KMS-11 (cell line): ENCODE data around the gene OBSCN.

Experiments used
- H2AFZ ChIP-seq: fragments of 200-600 bp; sonication (generic); 2 replicates; pipeline ENCODE4 v1.6.1; 2016; ENCODE audit warnings: antibody characterized with exemption, mixed run types, low read depth
- H3K27ac ChIP-seq: fragments of 200-600 bp; sonication (generic); 2 replicates; pipeline ENCODE4 v1.6.1; 2016; ENCODE audit warnings: mild to moderate bottlenecking, mixed run types
- H3K27me3 ChIP-seq: fragments of 200-600 bp; sonication (generic); 2 replicates; pipeline ENCODE4 v1.6.1; 2017; ENCODE audit warnings: mild to moderate bottlenecking, low read depth, mixed run types, moderate library complexity; ENCODE audit not compliant: insufficient read depth
- H3K36me3 ChIP-seq: fragments of 200-600 bp; sonication (generic); 2 replicates; pipeline ENCODE4 v1.6.1; 2017; ENCODE audit warnings: mild to moderate bottlenecking, mixed run types; ENCODE audit not compliant: insufficient read depth
- H3K4me1 ChIP-seq: fragments of 200-600 bp; sonication (generic); 2 replicates; pipeline ENCODE4 v1.6.1; 2016; ENCODE audit warnings: mild to moderate bottlenecking, low read depth, mixed run types; ENCODE audit not compliant: poor library complexity, severe bottlenecking
- H3K4me2 ChIP-seq: fragments of 200-600 bp; sonication (generic); 2 replicates; pipeline ENCODE4 v1.7.0; 2016; ENCODE audit warnings: mild to moderate bottlenecking, mixed run types
- H3K4me3 ChIP-seq: fragments of 200-600 bp; sonication (generic); IDR thresholded peaks from 2 replicates; pipeline ENCODE4 v1.6.1; 2017; ENCODE audit warnings: low read depth, low read length, mixed read lengths; ENCODE audit not compliant: insufficient read depth
- H3K79me2 ChIP-seq: fragments of 200-600 bp; sonication (generic); 2 replicates; pipeline ENCODE4 v1.6.1; 2016; ENCODE audit warnings: low read depth, mixed run types; ENCODE audit not compliant: insufficient read depth
- H3K9ac ChIP-seq: fragments of 200-600 bp; sonication (generic); 2 replicates; pipeline ENCODE4 v1.6.1; 2016; ENCODE audit warnings: mild to moderate bottlenecking, mixed run types
- H4K20me1 ChIP-seq: fragments of 200-600 bp; sonication (generic); 2 replicates; pipeline ENCODE4 v1.6.1; 2016; ENCODE audit warnings: mild to moderate bottlenecking, mixed run types; ENCODE audit not compliant: insufficient read depth
- CTCF ChIP-seq: fragments of 200-600 bp; sonication (generic); conservative IDR thresholded peaks from 2 replicates; pipeline ENCODE4 v1.6.1; 2017; ENCODE audit warnings: low read depth, mild to moderate bottlenecking, antibody characterized with exemption, low read length, moderate library complexity, mixed read lengths

OBSCN gene

GRCh38 chr1:228222548-228222947, 14.7 kb downstream of the OBSCN start:
- no peaks in the 10 kb centered on the region for H4K20me1 ChIP-seq
- no peak overlapping the region for H2AFZ ChIP-seq
- TF ChIP-seq CTCF: no peak
- H3K9ac ChIP-seq: no peak overlapping the region
- H3K79me2 ChIP-seq: no peaks in the 10 kb centered on the region
- H3K4me1 ChIP-seq: no peaks in the 10 kb centered on the region
- no peak overlapping the region for H3K4me3 ChIP-seq
- H3K27me3 ChIP-seq: no peaks in the 10 kb centered on the region
- H3K27ac ChIP-seq: no peak overlapping the region
- H3K36me3 ChIP-seq: no peaks in the 10 kb centered on the region
- no peak overlapping the region for H3K4me2 ChIP-seq

GRCh38 chr1:228224198-228225164, 16.6 kb downstream of the OBSCN start:
- no peaks in the 10 kb centered on the region for H3K36me3 ChIP-seq

GRCh38 chr1:228225165-228225710, 17.4 kb downstream of the OBSCN start:
- TF ChIP-seq CTCF: no peak
- Histone ChIP-seq H3K79me2 (no peaks in the 10 kb centered on the region), H3K4me2 (no peak overlapping the region), H3K36me3 (no peaks in the 10 kb centered on the region), H3K4me3 (no peak overlapping the region), H3K27me3 (no peaks in the 10 kb centered on the region), H3K9ac (no peak overlapping the region), H2AFZ (no peak overlapping the region), H3K4me1 (no peaks in the 10 kb centered on the region), H3K27ac (no peak overlapping the region), H4K20me1 (no peaks in the 10 kb centered on the region)

More at GRCh38 chr1:228224198-228225164, 16.6 kb downstream of the OBSCN start:
- H3K27ac ChIP-seq: no peak overlapping the region
- no peaks in the 10 kb centered on the region for H3K79me2 ChIP-seq
- H3K27me3 ChIP-seq: no peaks in the 10 kb centered on the region
- no peak overlapping the region for H2AFZ ChIP-seq
- no peaks in the 10 kb centered on the region for H4K20me1 ChIP-seq
- H3K4me1 ChIP-seq: no peaks in the 10 kb centered on the region
- H3K4me2 ChIP-seq: no peak overlapping the region
- no peak for TF ChIP-seq CTCF
- no peak overlapping the region for H3K9ac ChIP-seq
- H3K4me3 ChIP-seq: no peak overlapping the region

- Histone ChIP-seq H3K27ac (no peak overlapping the region), H3K9ac (no peak overlapping the region), H3K4me1 (no peaks in the 10 kb centered on the region), H3K4me2 (no peak overlapping the region), H3K27me3 (no peaks in the 10 kb centered on the region), H3K4me3 (no peak overlapping the region), H3K79me2 (no peaks in the 10 kb centered on the region), H2AFZ (no peak overlapping the region), H4K20me1 (no peaks in the 10 kb centered on the region), H3K36me3 (no peaks in the 10 kb centered on the region)
- TF ChIP-seq CTCF: no peak
These were observed 17.9 kb downstream of the OBSCN start for GRCh38 chr1:228225740-228226139.
